HG03108 (cell line): ENCODE results near the gene STK40.

ENCODE experiments used
- ATAC-seq: cut with Tn5 transposase; IDR thresholded peaks from one replicate; pipeline ENCODE4 v1.9.1; 2021; ENCODE audit warnings: moderate library complexity; ENCODE audit not compliant: unreplicated experiment

The STK40 gene

GRCh38 chr1:36398370-36398977 lies 12.8 kb upstream of the STK40 start:
- ATAC-seq: no peak

GRCh38 chr1:36397378-36398230 lies 11.9 kb upstream of the STK40 start, which contains the start of gene LSM10:
Gene LSM10, minus strand, starts transcription at chr1:36397908. Its CDS starts 3,779 bp downstream, at chr1:36394129.
- ATAC-seq: peak; percentile 39

- ATAC-seq: no peak
Measured at GRCh38 chr1:36397083-36397377, 11.3 kb upstream of the STK40 start.

DNA sequence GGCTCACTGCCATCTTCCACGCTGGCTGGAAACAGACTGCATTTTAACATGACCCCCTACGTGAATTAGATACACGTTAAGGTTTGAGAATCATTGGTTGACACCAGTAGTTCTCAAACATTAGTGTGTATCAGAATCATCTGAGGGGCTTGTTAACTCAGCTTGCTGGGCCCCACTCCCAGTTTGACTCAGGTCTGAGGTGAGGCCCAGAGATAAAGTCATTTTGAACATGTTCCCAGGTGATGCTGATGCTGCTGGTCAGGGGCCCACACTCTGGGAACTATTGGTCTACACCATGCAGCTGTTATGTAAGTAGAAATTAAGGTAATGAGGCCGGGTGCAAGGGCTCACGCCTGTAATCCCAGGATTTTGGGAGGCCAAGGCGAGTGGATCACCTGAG lies 10.6 kb upstream of the STK40 start:
- no peak for ATAC-seq

GRCh38 chr1:36393686-36394085 lies 8.0 kb upstream of the STK40 start:
- no peak for ATAC-seq

- ATAC-seq: no peak
Measured at GRCh38 chr1:36392836-36393235, 7.1 kb upstream of the STK40 start.

DNA sequence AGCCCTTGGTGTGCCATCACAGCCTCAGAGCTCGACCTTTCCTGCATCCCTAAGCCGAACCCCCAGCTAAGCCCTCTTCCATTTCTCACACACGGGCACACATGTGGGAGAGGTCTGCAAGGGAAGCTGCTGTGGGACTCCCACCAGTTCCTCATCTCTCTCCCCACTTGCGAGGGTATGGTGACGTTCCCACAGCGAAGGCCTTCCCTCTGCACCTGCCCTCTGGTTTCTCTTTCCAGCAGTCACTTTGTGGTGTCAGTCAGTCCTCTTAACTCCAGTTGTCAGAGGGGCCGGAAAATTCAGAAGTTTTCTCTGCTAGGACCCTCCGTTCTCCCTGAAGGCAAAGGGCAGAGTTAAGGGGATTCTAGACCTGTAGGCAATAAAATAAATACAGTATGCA lies 5.5 kb upstream of the STK40 start:
- ATAC-seq: no peak

GRCh38 chr1:36390411-36390810 lies 4.7 kb upstream of the STK40 start:
- ATAC-seq: no peak

- no peak for ATAC-seq
Measured at GRCh38 chr1:36389999-36390398, 4.3 kb upstream of the STK40 start.

DNA sequence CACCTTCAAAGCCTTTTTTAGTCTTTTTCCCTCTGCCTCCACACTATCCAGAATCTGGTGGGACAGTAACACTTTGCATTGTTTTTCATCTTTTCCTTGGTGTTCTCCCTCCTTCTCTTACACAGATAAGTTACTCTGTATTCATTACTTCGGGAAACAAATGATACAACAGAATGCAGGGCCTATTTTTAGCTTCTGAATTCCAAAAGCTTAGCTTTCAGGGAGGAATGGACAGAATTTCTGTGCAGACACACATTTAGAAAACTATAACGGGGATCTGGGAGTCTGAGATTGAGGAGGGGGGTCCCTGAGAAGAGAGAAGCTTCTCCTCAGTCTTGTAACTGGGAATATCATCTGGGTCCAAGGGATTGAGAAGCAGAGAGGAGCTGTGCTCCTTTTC lies 3.5 kb upstream of the STK40 start:
- no peak for ATAC-seq

DNA sequence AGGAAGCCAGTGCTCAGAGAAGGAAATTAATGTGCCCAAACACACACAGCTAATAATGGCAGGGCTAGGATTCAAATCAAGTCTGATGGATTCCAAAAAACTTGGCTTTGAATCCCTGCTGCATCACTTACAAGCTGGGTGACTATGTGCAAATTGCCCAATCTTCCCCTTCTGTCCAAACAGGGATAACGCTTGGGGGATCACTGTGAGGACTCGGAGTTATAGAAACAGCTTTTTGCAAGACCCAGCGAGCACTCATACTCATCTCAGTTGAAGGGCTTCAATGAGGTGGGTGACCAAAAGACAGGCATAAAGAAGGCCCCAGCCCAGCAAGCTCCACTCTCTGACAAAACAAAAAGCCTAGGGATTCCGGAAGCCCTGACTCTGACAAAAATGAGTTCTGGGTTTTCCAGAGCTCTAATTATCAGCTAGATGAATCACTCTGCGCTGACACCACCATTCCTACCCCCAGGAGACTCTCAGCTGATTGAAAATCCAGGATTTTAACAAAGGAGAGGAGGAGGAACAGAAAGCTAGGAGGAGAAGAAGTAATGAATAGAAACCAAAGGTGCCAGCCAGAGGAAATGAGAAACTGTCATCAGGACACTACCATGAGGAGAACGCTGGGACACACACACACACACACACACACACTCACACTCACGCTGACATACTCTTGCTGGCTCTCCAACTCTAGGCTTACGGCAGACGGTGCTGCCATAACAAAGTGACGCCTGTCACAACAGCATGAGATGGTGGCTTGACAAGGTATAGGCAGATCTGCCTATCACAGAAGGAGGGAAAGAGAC lies 1.6 kb upstream of the STK40 start:
- no peak for ATAC-seq

GRCh38 chr1:36386265-36387140 lies 779 bp upstream of the STK40 start:
- peak; percentile 36 for ATAC-seq

- ATAC-seq: no peak
Measured at GRCh38 chr1:36384542-36385409, 948 bp downstream of the STK40 start.

DNA sequence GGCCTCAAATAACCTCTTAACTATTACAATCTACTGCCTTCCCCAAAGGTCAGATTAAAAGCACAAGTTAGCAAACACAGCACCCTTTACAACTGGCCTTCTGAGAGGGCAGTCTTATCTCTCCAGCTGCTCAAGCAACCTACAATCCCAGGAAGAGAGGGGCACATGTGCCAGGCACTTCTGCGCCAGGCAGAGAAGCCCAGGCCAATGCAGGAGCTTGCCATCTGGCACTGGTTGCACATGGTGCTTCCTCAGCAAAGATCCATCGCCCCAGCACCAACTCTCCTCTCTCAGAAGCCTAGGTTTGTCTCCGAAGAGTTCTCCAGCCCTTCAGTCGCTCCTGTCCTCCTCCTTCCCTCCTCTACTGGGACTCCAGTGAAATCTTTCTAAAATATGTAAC lies 2.5 kb downstream of the STK40 start:
- no peak for ATAC-seq

GRCh38 chr1:36382669-36383068 lies 3.1 kb downstream of the STK40 start:
- no peak for ATAC-seq

- ATAC-seq: no peak
Measured at GRCh38 chr1:36382231-36382630, 3.5 kb downstream of the STK40 start.

DNA sequence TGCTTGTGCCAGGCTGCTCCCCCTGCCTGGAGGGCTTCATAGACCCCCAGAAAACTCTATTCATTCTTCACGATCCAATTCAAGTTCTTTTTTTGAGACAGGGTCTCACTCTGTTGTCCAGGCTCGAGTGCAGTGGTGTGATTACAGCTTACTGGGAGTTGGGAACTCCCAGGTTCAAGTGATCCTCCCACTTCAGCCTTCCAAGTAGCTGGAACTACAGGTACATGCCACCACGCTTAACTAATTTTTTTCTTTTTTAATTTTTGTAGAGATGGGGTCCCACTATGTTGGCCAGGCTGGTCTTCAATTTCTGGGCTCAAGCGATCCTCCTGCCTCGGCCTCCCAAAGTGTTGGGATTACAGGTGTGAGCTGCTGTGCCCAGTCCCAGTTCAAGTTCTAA lies 4.3 kb downstream of the STK40 start:
- ATAC-seq: no peak

- ATAC-seq: no peak
Measured at GRCh38 chr1:36380782-36381181, 4.9 kb downstream of the STK40 start.

- no peak for ATAC-seq
Measured at GRCh38 chr1:36380143-36380619, 5.5 kb downstream of the STK40 start.
